Upper lobe of left lung (tissue), 4 donors: ENCODE measurements around the gene TAMALIN.

Experiments used
- CTCF ChIP-seq, 6 experiments: fragments of 450-650 bp in 4 of 6; fragments of 200-600 bp in 2 of 6; sonication (generic) in 2 of 6; IDR thresholded peaks; one replicate each; pipeline ENCODE4 v1.5.1; 2016 to 2019; ENCODE audit warnings: antibody characterized with exemption in 6 of 6
- POLR2A ChIP-seq, 4 donors: fragments of 450-650 bp; IDR thresholded peaks; one replicate each; pipeline ENCODE4 v1.5.1; 2016 to 2017; ENCODE audit warnings: antibody characterized with exemption in 4 of 4, mild to moderate bottlenecking in 2 of 4
- POLR2AphosphoS5 ChIP-seq, 2 donors: sonication (generic); formaldehyde crosslinking; IDR thresholded peaks; one replicate each; pipeline ENCODE4 v1.5.1; 2017; ENCODE audit warnings: antibody characterized with exemption in 2 of 2

DNA sequence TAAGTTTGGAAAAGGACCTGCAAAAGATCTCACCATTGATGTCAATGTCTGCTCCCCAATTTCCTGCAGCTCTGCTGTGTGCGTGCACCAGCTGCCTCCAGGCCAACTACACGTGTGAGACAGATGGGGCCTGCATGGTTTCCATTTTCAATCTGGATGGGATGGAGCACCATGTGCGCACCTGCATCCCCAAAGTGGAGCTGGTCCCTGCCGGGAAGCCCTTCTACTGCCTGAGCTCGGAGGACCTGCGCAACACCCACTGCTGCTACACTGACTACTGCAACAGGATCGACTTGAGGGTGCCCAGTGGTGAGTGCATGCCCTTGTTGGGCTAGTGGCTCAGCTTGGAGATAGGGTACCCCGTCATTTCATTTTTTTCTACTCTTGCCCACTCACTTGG, 31.6 kb upstream of the TAMALIN start:
- no peak for TF ChIP-seq POLR2A (IDR thresholded peaks at IDR 0.05)
- TF ChIP-seq POLR2AphosphoS5 (IDR thresholded peaks at IDR 0.05) = no peak
- TF ChIP-seq CTCF (IDR thresholded peaks at IDR 0.05) = no peak
